GM12801 (cell line): Measurements from ENCODE around the gene DOCK1.

Source experiments
- TF ChIP-seq, protein P1 (sequence below): IDR thresholded peaks from one replicate; pipeline ENCODE4 v1.5.1; 2011; ENCODE audit warnings: control low read depth; ENCODE audit not compliant: insufficient read length; ENCODE audit errors: extremely low read depth

The DOCK1 gene

DNA sequence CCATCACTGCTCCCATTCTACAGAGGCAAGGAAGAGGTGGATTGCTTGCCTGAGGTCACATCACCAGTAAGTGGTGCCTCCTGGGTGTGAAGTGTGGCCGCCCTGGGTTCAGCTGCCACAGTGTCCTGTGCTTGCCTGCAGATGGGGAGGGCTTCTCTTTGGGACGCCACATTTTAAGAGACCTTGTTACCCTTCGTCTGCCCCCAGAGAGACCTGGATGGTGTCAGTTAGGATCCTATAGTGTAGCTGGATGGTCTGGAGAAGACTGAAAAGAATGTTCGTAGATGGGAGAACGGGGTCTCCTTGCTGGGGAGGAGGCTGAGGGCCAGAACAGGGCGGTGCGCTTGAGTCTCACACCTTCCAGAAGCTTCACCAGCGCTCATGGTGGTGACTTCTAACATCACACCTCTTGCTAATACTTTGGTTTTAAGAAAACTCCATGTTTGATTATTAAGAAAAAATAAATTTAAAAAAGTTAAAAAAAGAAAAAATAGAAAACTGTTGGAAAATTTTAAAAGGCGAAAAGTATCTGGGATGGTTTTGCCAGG is 2.3 kb downstream of the DOCK1 start:
- TF ChIP-seq, protein P1, sequence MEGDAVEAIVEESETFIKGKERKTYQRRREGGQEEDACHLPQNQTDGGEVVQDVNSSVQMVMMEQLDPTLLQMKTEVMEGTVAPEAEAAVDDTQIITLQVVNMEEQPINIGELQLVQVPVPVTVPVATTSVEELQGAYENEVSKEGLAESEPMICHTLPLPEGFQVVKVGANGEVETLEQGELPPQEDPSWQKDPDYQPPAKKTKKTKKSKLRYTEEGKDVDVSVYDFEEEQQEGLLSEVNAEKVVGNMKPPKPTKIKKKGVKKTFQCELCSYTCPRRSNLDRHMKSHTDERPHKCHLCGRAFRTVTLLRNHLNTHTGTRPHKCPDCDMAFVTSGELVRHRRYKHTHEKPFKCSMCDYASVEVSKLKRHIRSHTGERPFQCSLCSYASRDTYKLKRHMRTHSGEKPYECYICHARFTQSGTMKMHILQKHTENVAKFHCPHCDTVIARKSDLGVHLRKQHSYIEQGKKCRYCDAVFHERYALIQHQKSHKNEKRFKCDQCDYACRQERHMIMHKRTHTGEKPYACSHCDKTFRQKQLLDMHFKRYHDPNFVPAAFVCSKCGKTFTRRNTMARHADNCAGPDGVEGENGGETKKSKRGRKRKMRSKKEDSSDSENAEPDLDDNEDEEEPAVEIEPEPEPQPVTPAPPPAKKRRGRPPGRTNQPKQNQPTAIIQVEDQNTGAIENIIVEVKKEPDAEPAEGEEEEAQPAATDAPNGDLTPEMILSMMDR: no peak

DNA sequence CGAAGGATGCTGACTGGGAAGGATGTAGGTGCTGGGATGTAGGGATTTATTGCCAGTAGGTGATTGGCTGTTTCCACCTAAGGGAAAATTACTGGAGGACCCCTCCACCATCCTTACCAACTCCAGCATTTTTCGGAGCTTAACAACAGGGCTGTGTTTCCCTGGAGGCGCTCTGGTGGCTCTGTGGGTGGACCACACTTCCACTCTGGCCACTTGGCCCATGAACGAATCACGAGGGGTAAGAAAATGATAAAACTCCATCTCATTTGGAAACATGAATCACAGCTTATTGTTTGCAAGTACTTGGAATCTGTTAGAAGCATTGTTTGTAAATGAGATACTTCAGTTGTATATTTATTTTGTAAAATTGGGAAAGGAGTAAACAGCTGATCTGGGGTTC is 3.0 kb downstream of the DOCK1 start:
- TF ChIP-seq, protein P1: no peak

GRCh38 chr10:126908729-126909128 is 3.5 kb downstream of the DOCK1 start:
- TF ChIP-seq, protein P1: no peak

- TF ChIP-seq, protein P1: no peak
These were observed 3.9 kb downstream of the DOCK1 start for GRCh38 chr10:126909147-126909546.

GRCh38 chr10:126910196-126910595 is 5.0 kb downstream of the DOCK1 start:
- TF ChIP-seq, protein P1: no peak

DNA sequence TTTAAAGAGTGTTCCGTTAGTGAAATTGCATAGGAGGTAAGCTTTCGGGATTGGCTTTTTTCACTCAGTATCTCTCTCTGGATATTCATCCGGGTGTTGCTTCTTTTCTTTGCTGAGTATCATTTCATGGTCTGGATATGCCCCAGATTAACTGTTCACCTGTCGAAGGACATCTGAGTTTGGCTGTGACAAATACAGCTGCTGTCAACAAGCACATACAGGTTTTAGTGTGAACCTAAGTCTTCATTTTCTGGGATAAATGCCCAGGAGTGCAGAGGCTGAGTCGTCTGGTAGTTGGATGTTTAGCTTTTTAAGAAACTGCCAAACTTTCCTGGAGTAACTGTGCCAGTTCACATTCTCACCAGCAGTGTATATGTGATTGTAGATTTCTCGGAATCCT is 5.6 kb downstream of the DOCK1 start:
- TF ChIP-seq, protein P1: no peak

- TF ChIP-seq, protein P1: no peak
These were observed 6.1 kb downstream of the DOCK1 start for GRCh38 chr10:126911301-126911700.
